Hematopoietic multipotent progenitor cell treated with erythropoietin and hydrocortisone succinate and interleukin-3 and kit ligand, for 15 days (in vitro differentiated cells): Measurements from ENCODE around the gene ZFP2.

Experiments
- DNase-seq: peaks from one replicate; pipeline ENCODE4 v3.0.0-alpha.2; 2015; ENCODE audit warnings: low spot score

The ZFP2 gene

GRCh38 chr5:178981381-178981780 is 85.7 kb downstream of the ZFP2 start:
- no peak for DNase-seq
